Panc1 (cell line): ENCODE data around the gene HCST. TPM values are rescaled to one million over a fixed set of nuclear protein-coding genes. Genes with fewer than 3 reads are reported as not detected.
A peak's percentile ranks its signal among the peaks of the same experiment; 100 is the strongest.

ENCODE experiments used
- ATAC-seq: fragments of 200-7000 bp; cut with Tn5 transposase; 2 replicates; pipeline ENCODE4 v1.9.1; 2020; ENCODE audit warnings: mild to moderate bottlenecking, moderate library complexity
- BruUV-seq: library from RNA; stranded (reverse); fragments of 400-500 nt; replicated peaks from 2 replicates; lab custom pipeline; 2021; lab: Mats Ljungman, UMichigan
- CTCF ChIA-PET: fragments of 300-600 bp; sonication (Branson Sonifier 250); formaldehyde crosslinking; loops from one replicate; lab custom pipeline; 2022; ENCODE audit warnings: antibody characterized with exemption; lab: Charles Lee
- POLR2A ChIA-PET: fragments of 300-600 bp; sonication (Branson Sonifier 250); formaldehyde crosslinking; loops from one replicate; lab custom pipeline; 2022; ENCODE audit warnings: antibody characterized with exemption; lab: Charles Lee
- DNase-seq: peaks from one replicate; pipeline ENCODE4 v3.0.0-alpha.2; 2010; ENCODE audit warnings: low read depth, low spot score
- H3K27ac ChIP-seq: 2 replicates; pipeline ENCODE4 v1.5.1; 2011; ENCODE audit warnings: mild to moderate bottlenecking, low read length, inconsistent platforms
- H3K27me3 ChIP-seq: fragments of 200-500 bp; sonication (Bioruptor generic); 2 replicates; pipeline ENCODE4 v1.6.0; 2014; ENCODE audit warnings: low read length, inconsistent platforms; ENCODE audit not compliant: control insufficient read depth, insufficient read depth
- H3K36me3 ChIP-seq: fragments of 200-500 bp; sonication (Bioruptor generic); 2 replicates; pipeline ENCODE4 v1.5.1; 2014; ENCODE audit warnings: inconsistent platforms, mild to moderate bottlenecking, low read length, moderate library complexity; ENCODE audit not compliant: control insufficient read depth, insufficient read depth
- H3K4me1 ChIP-seq: 2 replicates; pipeline ENCODE4 v1.5.1; 2011; ENCODE audit warnings: inconsistent platforms, mild to moderate bottlenecking, low read length, moderate library complexity; ENCODE audit not compliant: control insufficient read depth, insufficient read depth
- H3K4me3 ChIP-seq, 2 experiments: 2 replicates each; pipeline ENCODE4 v1.5.1; 2011 to 2012; ENCODE audit warnings: low read depth in 2 of 2, low read length in 2 of 2, mild to moderate bottlenecking in 2 of 2, inconsistent platforms in 1 of 2, moderate library complexity in 1 of 2
- H3K9me3 ChIP-seq: fragments of 200-500 bp; sonication (Bioruptor generic); 2 replicates; pipeline ENCODE4 v1.5.1; 2014; ENCODE audit warnings: low read depth, mild to moderate bottlenecking, inconsistent platforms, low read length, moderate library complexity; ENCODE audit not compliant: control insufficient read depth, insufficient read depth
- CTCF ChIP-seq: fragments of 450-650 bp; IDR thresholded peaks from 2 replicates; pipeline ENCODE4 v1.5.1; 2017; ENCODE audit warnings: mild to moderate bottlenecking
- POLR2AphosphoS5 ChIP-seq: IDR thresholded peaks from 2 replicates; pipeline ENCODE4 v1.6.1; 2012; ENCODE audit warnings: mild to moderate bottlenecking, low read depth, low read length, moderate library complexity
- REST ChIP-seq, 2 experiments: IDR thresholded peaks; 2 replicates each; pipeline ENCODE4 v1.6.1; 2011 to 2012; ENCODE audit warnings: low read depth in 2 of 2, control low read depth in 1 of 2, low read length in 1 of 2, mild to moderate bottlenecking in 1 of 2, moderate library complexity in 1 of 2; ENCODE audit not compliant: insufficient read depth in 1 of 2
- SIN3A ChIP-seq: IDR thresholded peaks from 2 replicates; pipeline ENCODE4 v1.6.1; 2012; ENCODE audit warnings: low read depth, mild to moderate bottlenecking, low read length, moderate library complexity, borderline replicate concordance; ENCODE audit not compliant: insufficient read depth
- TCF7L2 ChIP-seq: IDR thresholded peaks from 2 replicates; pipeline ENCODE4 v1.6.1; 2011; ENCODE audit warnings: mild to moderate bottlenecking, low read depth, low read length, inconsistent platforms
- in situ Hi-C: cut with HindIII; loops from 2 replicates; pipeline ENCODE4 v1.10.0; 2016; ENCODE audit warnings: low sequenced_read_pairs, low pct_unique_long_range_greater_than_20kb
- intact Hi-C: fragments of 100-400 bp; cut with micrococcal nuclease; formaldehyde crosslinking; loops from one replicate; pipeline ENCODE4 v1.10.0; 2022; ENCODE audit not compliant: unreplicated experiment
- total RNA-seq: library from RNA; stranded (reverse); gene quantifications from one replicate; pipeline ENCODE4 v1.2.1, GENCODE V29; 2021; ENCODE audit not compliant: unreplicated experiment

Gene HCST
- total RNA-seq, 1 experiment from 2014 or later: 2.9 TPM

DNA sequence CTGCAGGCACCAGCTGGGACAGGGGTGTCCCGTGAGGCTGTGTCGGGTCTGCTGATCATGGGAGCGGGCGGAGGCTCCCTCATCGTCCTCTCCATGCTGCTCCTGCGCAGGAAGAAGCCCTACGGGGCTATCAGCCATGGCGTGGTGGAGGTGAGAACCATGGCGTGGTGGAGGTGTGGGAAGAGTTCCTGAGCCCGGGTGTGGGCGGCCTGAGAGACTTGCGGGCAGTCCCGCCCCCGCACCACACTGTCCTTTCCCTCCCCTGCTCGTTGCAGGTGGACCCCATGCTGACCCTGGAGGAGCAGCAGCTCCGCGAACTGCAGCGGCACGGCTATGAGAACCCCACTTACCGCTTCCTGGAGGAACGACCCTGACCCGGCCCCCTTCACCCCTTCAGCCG is 23.3 kb upstream of the HCST start:
- Histone ChIP-seq H3K27me3 (no peaks in the 10 kb centered on the region), H3K9me3 (no peaks in the 10 kb centered on the region), H3K4me3 (no peak overlapping the region), H3K36me3 (no peaks in the 10 kb centered on the region), H3K4me1 (0 out of 2 replicates have a peak, but pooled peaks cover 2% of the 10 kb centered on the region), H3K27ac (no peak overlapping the region)
- ATAC-seq: no peak
- DNase-seq: no peak
- in situ Hi-C loops: no loop called here
- ChIA-PET CTCF (interaction anchor here (0.6 to 1.1 kb wide), 2 partner anchors 68 to 312 kb away, joined by 3 to 6 read pairs; no protein-coding TSS in a partner anchor), POLR2A (interaction anchor here (0.5 to 1.0 kb wide), 2 partner anchors 52 to 174 kb away, joined by 3 to 10 read pairs; no protein-coding TSS in a partner anchor)
- no peak for TF ChIP-seq TCF7L2
- TF ChIP-seq CTCF: no peak
- no peak for TF ChIP-seq POLR2AphosphoS5
- no peak for TF ChIP-seq SIN3A
- no peak for TF ChIP-seq REST (IDR thresholded peaks at IDR 0.05; ENCODE audit: insufficient read depth in 1 of 2, low read depth in 2 of 2, low read length in 1 of 2)
- intact Hi-C loops: no loop called here
- BruUV-seq: no TSS peak

DNA sequence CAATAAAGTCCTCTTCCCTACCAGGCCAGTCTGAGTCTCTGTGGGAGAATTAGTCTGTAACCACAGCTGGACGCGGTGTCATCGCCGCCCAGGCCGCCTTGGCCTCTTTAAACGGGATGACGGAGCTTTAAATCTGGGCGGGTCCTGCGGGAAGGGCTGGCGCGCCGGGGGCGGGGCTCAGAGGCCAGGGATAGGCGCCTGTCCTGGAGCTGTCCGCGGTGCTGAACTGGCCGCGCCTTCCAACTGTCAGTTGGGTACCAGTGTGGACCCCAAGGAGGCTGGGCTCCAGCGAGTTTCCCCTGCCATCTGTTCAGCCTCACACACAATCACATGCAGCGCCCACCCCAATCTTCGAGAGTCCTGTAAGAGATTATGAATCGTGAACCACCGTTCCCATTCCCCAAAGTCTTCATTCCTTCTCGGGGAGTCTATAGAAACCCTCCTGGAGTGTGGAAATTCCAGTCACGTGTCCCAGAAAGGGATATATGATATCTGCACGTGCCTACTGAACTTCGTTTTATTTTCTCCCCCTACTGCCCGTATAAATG is 22.5 kb upstream of the HCST start:
- Histone ChIP-seq H3K9me3 (no peaks in the 10 kb centered on the region), H3K4me3 (no peak overlapping the region), H3K36me3 (no peaks in the 10 kb centered on the region), H3K27me3 (no peaks in the 10 kb centered on the region), H3K4me1 (0 out of 2 replicates have a peak, but pooled peaks cover 2% of the 10 kb centered on the region), H3K27ac (no peak overlapping the region)
- BruUV-seq: no TSS peak
- DNase-seq (peak; percentile 50), ATAC-seq (peak; percentile 93)
- intact Hi-C loops: no loop called here
- CTCF ChIA-PET: interaction anchor here (0.5 to 1.1 kb wide), 2 partner anchors 41 to 67 kb away, joined by 3 to 5 read pairs; no protein-coding TSS in a partner anchor
- POLR2A ChIA-PET: interaction anchor here (0.5 to 1.0 kb wide), 3 partner anchors 51 to 232 kb away, joined by 3 to 10 read pairs (median 5); no protein-coding TSS in a partner anchor
- in situ Hi-C loops: no loop called here
- TF ChIP-seq SIN3A (peak; percentile 88; the same call in 1 of the 2 replicates), POLR2AphosphoS5 (0 out of 2 replicates have a peak, but pooled peaks have one; percentile 17), REST (IDR thresholded peaks at IDR 0.05; ENCODE audit: insufficient read depth in 1 of 2, low read depth in 2 of 2, low read length in 1 of 2) (peak; percentile 100), TCF7L2 (no peak), CTCF (no peak)
